ENCODE data around the gene PSG2. TPM values are rescaled to one million over a fixed set of nuclear protein-coding genes. Genes with fewer than 3 reads are reported as not detected.
"Not testable (repeated sequence)": the region's sequence is repeated elsewhere in the genome, so short reads cannot be mapped to it uniquely, and the experiment has no call there.

Gene PSG2
- total RNA-seq = not detected
- not detected for polyA plus RNA-seq

GRCh38 chr19:43082601-43083000, at the start of gene PSG2:
Gene PSG2, minus strand, starts transcription at chr19:43082701. Its CDS starts 132 bp downstream, at chr19:43082569.
- DNase-seq = not testable (repeated sequence)
- H3K27ac Mint-ChIP-seq = peak within 1 kb of the TSS in 1 of 7 donors; percentile 70

GRCh38 chr19:43131281-43131842, 48.9 kb upstream of the PSG2 start:
- H3K36me3 ChIP-seq (ENCODE audit: insufficient read depth, low read length); H3K4me3 ChIP-seq (ENCODE audit: low read length in 2 of 2); H3K4me3 Mint-ChIP-seq; H3K4me1 Mint-ChIP-seq; H3K36me3 Mint-ChIP-seq; intact Hi-C loops (cut with micrococcal nuclease); CTCF ChIA-PET (ENCODE audit: partially characterized antibody); H3K9me3 Mint-ChIP-seq; H3K27ac Mint-ChIP-seq; H3K27me3 Mint-ChIP-seq; H3K27ac ChIP-seq (ENCODE audit: low read depth, low read length); H3K4me1 ChIP-seq (ENCODE audit: insufficient read depth, low read length); DNase-seq; POLR2A ChIA-PET (ENCODE audit: partially characterized antibody); H3K9me3 ChIP-seq (ENCODE audit: control insufficient read depth in 1 of 2, low read length in 2 of 2); H3K27me3 ChIP-seq (ENCODE audit: insufficient read depth, low read length): not testable (repeated sequence)

More at GRCh38 chr19:43082601-43083000, at the start of gene PSG2:
- POLR2A ChIA-PET (ENCODE audit: partially characterized antibody); H3K9me3 Mint-ChIP-seq; H3K4me1 ChIP-seq (ENCODE audit: insufficient read depth, low read length); H3K36me3 ChIP-seq (ENCODE audit: insufficient read depth, low read length); H3K9me3 ChIP-seq (ENCODE audit: control insufficient read depth in 1 of 2, low read length in 2 of 2); H3K27ac ChIP-seq (ENCODE audit: low read depth, low read length); CTCF ChIA-PET (ENCODE audit: partially characterized antibody); H3K27me3 ChIP-seq (ENCODE audit: insufficient read depth, low read length); intact Hi-C loops (cut with micrococcal nuclease); H3K4me3 Mint-ChIP-seq; H3K36me3 Mint-ChIP-seq; H3K27me3 Mint-ChIP-seq; H3K4me1 Mint-ChIP-seq; H3K4me3 ChIP-seq (ENCODE audit: low read length in 2 of 2): not testable (repeated sequence)

- H3K9me3 ChIP-seq (ENCODE audit: control insufficient read depth in 1 of 2, low read length in 2 of 2); POLR2A ChIA-PET (ENCODE audit: partially characterized antibody); H3K4me1 ChIP-seq (ENCODE audit: insufficient read depth, low read length); H3K9me3 Mint-ChIP-seq; H3K4me3 Mint-ChIP-seq; H3K36me3 ChIP-seq (ENCODE audit: insufficient read depth, low read length); H3K4me1 Mint-ChIP-seq; DNase-seq; H3K36me3 Mint-ChIP-seq; H3K4me3 ChIP-seq (ENCODE audit: low read length in 2 of 2); H3K27ac Mint-ChIP-seq; intact Hi-C loops (cut with micrococcal nuclease); H3K27me3 Mint-ChIP-seq; H3K27me3 ChIP-seq (ENCODE audit: insufficient read depth, low read length); H3K27ac ChIP-seq (ENCODE audit: low read depth, low read length); CTCF ChIA-PET (ENCODE audit: partially characterized antibody): not testable (repeated sequence)
These were observed 46.7 kb upstream of the PSG2 start for GRCh38 chr19:43129197-43129596.

GRCh38 chr19:43127336-43127735, 44.8 kb upstream of the PSG2 start:
- H3K4me3 ChIP-seq (ENCODE audit: low read length in 2 of 2); POLR2A ChIA-PET (ENCODE audit: partially characterized antibody); H3K4me1 ChIP-seq (ENCODE audit: insufficient read depth, low read length); H3K27ac ChIP-seq (ENCODE audit: low read depth, low read length); H3K27me3 ChIP-seq (ENCODE audit: insufficient read depth, low read length); H3K9me3 Mint-ChIP-seq; H3K9me3 ChIP-seq (ENCODE audit: control insufficient read depth in 1 of 2, low read length in 2 of 2); H3K36me3 Mint-ChIP-seq; H3K36me3 ChIP-seq (ENCODE audit: insufficient read depth, low read length); CTCF ChIA-PET (ENCODE audit: partially characterized antibody); H3K4me3 Mint-ChIP-seq; DNase-seq; intact Hi-C loops (cut with micrococcal nuclease); H3K27ac Mint-ChIP-seq; H3K27me3 Mint-ChIP-seq; H3K4me1 Mint-ChIP-seq: not testable (repeated sequence)

- ChIA-PET POLR2A (ENCODE audit: partially characterized antibody) (no interaction called here), CTCF (ENCODE audit: partially characterized antibody) (no interaction called here)
- Histone ChIP-seq H3K4me3 (ENCODE audit: low read length in 2 of 2) (no peak overlapping the region), H3K27me3 (ENCODE audit: insufficient read depth, low read length) (no peaks in the 10 kb centered on the region), H3K27ac (ENCODE audit: low read depth, low read length) (no peak overlapping the region), H3K9me3 (ENCODE audit: control insufficient read depth in 1 of 2, low read length in 2 of 2) (no peaks in the 10 kb centered on the region), H3K36me3 (ENCODE audit: insufficient read depth, low read length) (no peaks in the 10 kb centered on the region), H3K4me1 (ENCODE audit: insufficient read depth, low read length) (no peaks in the 10 kb centered on the region)
- intact Hi-C loops (cut with micrococcal nuclease) = no loop called here
- H3K4me1 Mint-ChIP-seq = no peaks in the 10 kb centered on the region
- H3K36me3 Mint-ChIP-seq = no peaks in the 10 kb centered on the region
- H3K4me3 Mint-ChIP-seq = no peak overlapping the region
- DNase-seq = no peak
- peaks cover 0 to 4% (median 0%) of the 10 kb centered on the region in 8 donors for H3K9me3 Mint-ChIP-seq
- no peak overlapping the region for H3K27ac Mint-ChIP-seq
- peaks cover 3 to 5% of the 10 kb centered on the region in 2 donors for H3K27me3 Mint-ChIP-seq
These were observed 44.2 kb upstream of the PSG2 start for GRCh38 chr19:43126720-43127119.

- no peaks in the 10 kb centered on the region for H3K36me3 ChIP-seq (ENCODE audit: insufficient read depth, low read length)
- Mint-ChIP-seq H3K4me1 (no peaks in the 10 kb centered on the region), H3K9me3 (peaks cover 0 to 5% (median 0%) of the 10 kb centered on the region in 8 donors), H3K27me3 (peaks cover 3 to 6% of the 10 kb centered on the region in 2 donors), H3K4me3 (no peak overlapping the region), H3K36me3 (no peaks in the 10 kb centered on the region), H3K27ac (peak overlapping the region in 1 of 7 donors; percentile 35)
- H3K27me3 ChIP-seq (ENCODE audit: insufficient read depth, low read length) = no peaks in the 10 kb centered on the region
- H3K4me1 ChIP-seq (ENCODE audit: insufficient read depth, low read length) = no peaks in the 10 kb centered on the region
- no peak for DNase-seq
- no peak overlapping the region for H3K4me3 ChIP-seq (ENCODE audit: low read length in 2 of 2)
- intact Hi-C loops (cut with micrococcal nuclease) = no loop called here
- H3K9me3 ChIP-seq (ENCODE audit: control insufficient read depth in 1 of 2, low read length in 2 of 2) = no peaks in the 10 kb centered on the region
- no peak overlapping the region for H3K27ac ChIP-seq (ENCODE audit: low read depth, low read length)
- ChIA-PET POLR2A (ENCODE audit: partially characterized antibody) (no interaction called here), CTCF (ENCODE audit: partially characterized antibody) (no interaction called here)
These were observed 41.9 kb upstream of the PSG2 start for GRCh38 chr19:43124360-43124759.

GRCh38 chr19:43120433-43121026, 38.0 kb upstream of the PSG2 start:
- DNase-seq; CTCF ChIA-PET (ENCODE audit: partially characterized antibody); H3K4me1 ChIP-seq (ENCODE audit: insufficient read depth, low read length); H3K27ac Mint-ChIP-seq; H3K4me3 Mint-ChIP-seq; H3K27ac ChIP-seq (ENCODE audit: low read depth, low read length); H3K9me3 ChIP-seq (ENCODE audit: control insufficient read depth in 1 of 2, low read length in 2 of 2); POLR2A ChIA-PET (ENCODE audit: partially characterized antibody); H3K4me1 Mint-ChIP-seq; H3K36me3 ChIP-seq (ENCODE audit: insufficient read depth, low read length); H3K27me3 Mint-ChIP-seq; intact Hi-C loops (cut with micrococcal nuclease); H3K36me3 Mint-ChIP-seq; H3K4me3 ChIP-seq (ENCODE audit: low read length in 2 of 2); H3K27me3 ChIP-seq (ENCODE audit: insufficient read depth, low read length): not testable (repeated sequence)
- peaks cover 0 to 13% (median 3%) of the 10 kb centered on the region in 8 donors for H3K9me3 Mint-ChIP-seq

- H3K4me1 Mint-ChIP-seq; H3K36me3 Mint-ChIP-seq; POLR2A ChIA-PET (ENCODE audit: partially characterized antibody); H3K4me1 ChIP-seq (ENCODE audit: insufficient read depth, low read length); H3K27me3 Mint-ChIP-seq; CTCF ChIA-PET (ENCODE audit: partially characterized antibody); H3K9me3 ChIP-seq (ENCODE audit: control insufficient read depth in 1 of 2, low read length in 2 of 2); intact Hi-C loops (cut with micrococcal nuclease); H3K4me3 Mint-ChIP-seq; H3K4me3 ChIP-seq (ENCODE audit: low read length in 2 of 2); DNase-seq; H3K27ac ChIP-seq (ENCODE audit: low read depth, low read length); H3K27me3 ChIP-seq (ENCODE audit: insufficient read depth, low read length); H3K27ac Mint-ChIP-seq; H3K36me3 ChIP-seq (ENCODE audit: insufficient read depth, low read length): not testable (repeated sequence)
- H3K9me3 Mint-ChIP-seq = peaks cover 0 to 20% (median 10%) of the 10 kb centered on the region in 8 donors
These were observed 37.0 kb upstream of the PSG2 start for GRCh38 chr19:43119526-43119925.
